SKM-1 treated with dmso at 0.1 percent for 144 hours (cell line): Measurements from ENCODE around the gene HOMEZ.

Experiments used
- DNase-seq: peaks from one replicate; lab custom pipeline; 2025; ENCODE audit not compliant: unreplicated experiment; lab: John Stamatoyannopoulos, UW

Gene HOMEZ

GRCh38 chr14:23308721-23309445 lies 23.0 kb upstream of the HOMEZ start:
- DNase-seq: no peak

DNA sequence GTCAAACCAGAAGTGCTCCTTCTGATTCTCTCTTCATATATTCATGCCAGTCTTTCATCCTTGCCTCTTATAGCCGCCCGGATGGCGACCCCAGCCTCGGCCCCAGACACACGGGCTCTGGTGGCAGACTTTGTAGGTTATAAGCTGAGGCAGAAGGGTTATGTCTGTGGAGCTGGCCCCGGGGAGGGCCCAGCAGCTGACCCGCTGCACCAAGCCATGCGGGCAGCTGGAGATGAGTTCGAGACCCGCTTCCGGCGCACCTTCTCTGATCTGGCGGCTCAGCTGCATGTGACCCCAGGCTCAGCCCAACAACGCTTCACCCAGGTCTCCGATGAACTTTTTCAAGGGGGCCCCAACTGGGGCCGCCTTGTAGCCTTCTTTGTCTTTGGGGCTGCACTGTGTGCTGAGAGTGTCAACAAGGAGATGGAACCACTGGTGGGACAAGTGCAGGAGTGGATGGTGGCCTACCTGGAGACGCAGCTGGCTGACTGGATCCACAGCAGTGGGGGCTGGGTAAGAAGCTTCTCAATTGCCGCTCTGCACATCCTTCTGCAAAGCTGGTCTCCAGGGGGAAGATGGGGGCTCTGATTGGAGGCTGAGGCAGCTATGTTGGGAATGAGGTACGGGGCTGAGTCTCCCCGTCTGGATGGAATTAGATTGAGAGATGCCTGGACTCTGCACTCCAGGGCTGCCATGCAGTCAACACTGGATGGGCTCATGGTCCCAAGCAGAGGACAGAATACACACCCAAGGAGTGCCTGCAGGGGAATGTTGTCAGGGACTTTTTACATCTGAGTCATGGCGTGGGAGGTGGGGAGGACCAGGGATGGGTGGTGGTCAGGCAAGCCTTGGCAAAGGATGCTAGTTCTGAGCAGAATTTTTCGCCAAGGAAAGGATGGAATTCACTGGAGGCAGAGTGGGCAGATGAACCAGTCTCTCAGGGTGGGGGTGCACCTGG lies 22.0 kb upstream of the HOMEZ start:
- DNase-seq: no peak

DNA sequence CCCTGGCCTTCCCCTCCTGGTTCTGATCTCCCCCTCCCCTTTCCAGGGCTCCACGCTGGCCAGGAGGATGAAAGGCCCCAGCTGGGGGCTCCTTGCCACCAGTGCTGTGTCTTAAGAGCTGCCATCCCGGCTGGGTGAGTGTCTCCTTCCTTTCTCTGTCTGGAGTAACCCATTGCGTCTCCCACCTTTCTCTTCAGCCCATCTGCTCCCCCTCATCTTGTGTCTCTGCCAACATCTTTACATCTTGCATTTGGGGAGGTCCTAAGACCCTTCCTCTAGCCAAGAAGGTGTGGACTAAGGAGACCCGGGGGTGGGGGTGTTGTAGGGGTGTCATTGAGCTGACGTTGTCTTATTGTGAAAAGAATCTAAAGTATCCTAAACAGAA lies 21.2 kb upstream of the HOMEZ start:
- DNase-seq: no peak

- peak; percentile 9 for DNase-seq
Observed at GRCh38 chr14:23306412-23307145, 20.6 kb upstream of the HOMEZ start, which contains the start of gene BCL2L2. Gene BCL2L2 (plus strand): TSS chr14:23306833. CDS start chr14:23307768, 935 bp downstream.

DNA sequence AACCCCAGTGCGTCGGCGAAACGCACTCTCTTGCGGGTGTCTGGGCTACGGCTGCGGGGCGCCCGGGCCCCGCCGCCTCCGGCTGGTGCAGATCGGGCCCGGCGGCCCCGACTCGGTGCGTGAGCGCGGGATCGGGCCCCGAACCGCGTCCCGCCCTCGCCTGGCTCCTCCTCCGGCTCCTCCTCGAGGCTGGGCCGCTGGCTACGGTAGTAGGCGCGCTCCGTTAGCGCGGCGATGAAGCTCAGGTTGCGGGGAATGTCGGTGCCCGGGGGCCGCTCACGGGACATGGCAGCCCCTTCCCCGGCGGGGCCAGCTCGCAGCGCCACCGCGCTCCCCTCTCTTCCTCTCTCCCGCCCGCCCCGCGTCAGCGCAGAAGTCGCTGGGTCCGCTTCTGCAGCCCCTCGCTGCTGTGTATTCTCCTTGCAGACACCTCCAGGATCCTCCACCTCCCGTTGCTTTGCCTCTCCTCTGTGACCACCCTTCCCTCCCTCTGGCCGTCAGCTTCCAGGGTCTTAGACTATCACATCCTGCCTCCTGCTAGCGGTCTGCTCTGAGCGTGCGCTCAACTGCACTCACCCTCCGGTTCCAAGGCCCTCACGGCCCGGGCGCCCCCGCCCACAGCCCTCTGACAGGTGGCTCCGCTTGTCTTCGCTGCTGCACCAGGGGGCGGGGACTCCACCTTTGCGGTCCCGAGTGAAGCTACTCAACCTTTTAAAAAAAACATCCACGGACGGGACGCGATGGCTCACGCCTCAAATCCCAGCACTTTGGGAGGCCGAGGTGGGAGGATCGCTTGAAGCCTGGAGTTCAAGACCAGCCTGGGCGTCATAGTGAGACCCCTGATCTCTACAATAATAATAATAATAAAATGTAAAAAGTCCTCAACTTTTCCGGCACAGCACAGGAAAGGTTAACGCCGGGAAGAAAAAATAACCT lies 16.6 kb upstream of the HOMEZ start, which contains the start of gene PPP1R3E:
PPP1R3E (minus strand) TSS at position 570 of the 936 bp plus-strand sequence; CDS start at position 287, 283 bp downstream.
- peak; percentile 9 for DNase-seq

- no peak for DNase-seq
Observed at GRCh38 chr14:23301969-23302289, 16.0 kb upstream of the HOMEZ start.

DNA sequence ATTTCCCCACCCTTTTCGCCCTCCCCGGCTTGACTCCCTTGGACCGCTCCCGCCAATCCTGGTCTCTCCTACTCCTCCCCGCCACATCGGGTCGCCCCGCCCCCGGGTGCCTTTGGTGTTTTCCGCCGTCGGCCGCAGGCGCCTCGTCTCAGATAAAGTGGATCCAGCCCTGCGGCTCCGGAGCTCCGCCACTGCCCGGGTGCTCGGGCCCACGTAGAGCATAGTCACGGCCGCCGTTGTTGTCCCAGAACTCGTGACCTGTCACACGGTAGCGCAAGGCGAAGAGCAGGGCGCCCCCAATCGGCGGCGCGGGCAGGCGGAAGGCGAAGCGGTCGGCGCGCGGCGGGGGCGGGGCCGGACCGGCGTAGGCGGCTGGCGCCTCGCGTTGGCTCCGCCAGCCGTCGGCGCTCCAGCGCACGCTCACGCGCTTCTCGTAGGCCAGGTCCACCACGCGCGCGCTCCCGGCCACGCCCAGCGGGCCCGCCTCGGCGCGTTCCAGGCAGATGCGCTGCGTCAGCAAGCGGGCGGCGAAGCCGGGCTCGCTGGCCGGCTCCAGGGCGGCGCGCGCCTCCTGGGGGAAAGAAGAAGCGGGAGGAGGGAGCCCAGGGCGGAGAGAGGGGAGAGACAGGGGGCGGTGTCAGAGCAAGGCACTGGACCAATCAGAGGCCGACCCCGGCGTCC lies 15.5 kb upstream of the HOMEZ start:
- DNase-seq: peak; percentile 88

- DNase-seq: no peak
Observed at GRCh38 chr14:23300687-23301223, 14.8 kb upstream of the HOMEZ start.

GRCh38 chr14:23299986-23300686 lies 14.2 kb upstream of the HOMEZ start:
- no peak for DNase-seq

GRCh38 chr14:23299211-23299957 lies 13.5 kb upstream of the HOMEZ start:
- DNase-seq: no peak

DNA sequence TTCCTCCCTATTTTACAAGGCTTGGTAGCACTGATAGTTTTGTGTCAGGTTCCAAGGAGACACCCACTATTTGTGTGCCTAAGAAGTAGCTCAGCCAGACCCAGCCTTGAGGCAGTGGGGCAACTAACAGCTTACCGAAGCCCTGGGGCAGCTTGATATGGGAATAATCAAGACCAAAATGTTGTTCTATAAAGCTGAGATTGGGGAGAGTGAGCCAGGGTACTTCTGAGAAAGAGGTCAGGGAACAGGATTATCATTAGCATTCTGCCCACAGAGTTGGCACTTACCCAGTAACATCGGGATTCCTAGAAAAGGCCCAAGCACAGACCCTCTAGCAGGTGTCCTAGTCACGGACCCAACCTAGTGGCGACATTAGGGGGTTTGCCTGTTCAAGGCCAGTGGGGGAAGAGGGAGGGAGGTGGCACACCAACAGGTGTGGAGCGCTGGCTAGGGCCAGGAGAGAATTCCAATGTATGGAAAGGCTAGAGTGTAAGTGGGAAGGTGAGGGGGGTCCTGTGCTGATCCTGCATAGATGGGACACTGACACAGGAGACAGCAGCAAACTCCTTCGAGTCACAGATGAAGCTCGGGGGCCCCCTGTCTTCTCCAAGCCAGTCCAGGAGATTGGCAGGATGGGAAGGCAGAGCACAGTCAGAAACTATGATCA lies 11.8 kb upstream of the HOMEZ start:
- DNase-seq: no peak

GRCh38 chr14:23297096-23297495 lies 11.2 kb upstream of the HOMEZ start:
- DNase-seq: no peak

DNA sequence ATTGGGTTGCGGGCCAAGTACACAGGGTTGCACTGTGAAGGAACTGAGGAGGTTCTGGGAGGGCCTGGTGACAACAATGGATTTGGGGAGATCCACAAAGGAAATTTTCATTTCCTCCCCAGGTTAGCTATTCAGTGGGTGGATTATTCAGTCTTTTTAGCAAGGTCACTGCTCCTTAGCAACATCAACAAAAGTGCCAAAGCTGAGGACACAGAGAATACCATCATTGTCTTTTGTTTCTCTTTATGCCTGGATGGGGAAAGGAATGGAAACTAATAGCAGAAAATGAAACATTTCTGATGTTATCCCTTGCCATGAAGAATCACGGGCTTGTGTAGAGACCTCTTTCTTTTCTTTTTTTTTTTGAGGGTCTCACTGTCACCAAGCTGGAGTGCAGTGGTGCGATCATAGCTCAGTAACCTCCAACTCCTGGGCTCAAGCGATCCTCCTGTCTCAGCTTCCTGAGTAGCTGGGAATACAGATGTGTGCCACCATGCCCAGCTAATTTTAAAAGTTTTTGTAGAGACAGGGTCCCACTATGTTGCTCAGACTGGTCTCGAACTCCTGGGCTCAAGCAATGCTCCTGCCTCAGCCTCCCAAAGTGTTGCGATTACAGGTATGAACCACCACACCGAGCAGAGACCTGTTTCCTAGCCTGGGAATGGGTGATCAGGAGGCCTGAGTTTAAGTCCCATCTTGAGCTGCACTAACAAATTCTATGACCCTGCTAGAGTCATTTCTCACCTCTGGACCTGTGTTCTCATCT lies 10.3 kb upstream of the HOMEZ start:
- no peak for DNase-seq

- peak; percentile 27 for DNase-seq
Observed at GRCh38 chr14:23294734-23295561, 9.0 kb upstream of the HOMEZ start.

- DNase-seq: no peak
Observed at GRCh38 chr14:23286902-23287479, 1.1 kb upstream of the HOMEZ start.
